Endothelial cell of umbilical vein (primary cell): ENCODE measurements around the gene PLA2G6. TPM values are rescaled to one million over a fixed set of nuclear protein-coding genes. Genes with fewer than 3 reads are reported as not detected.

Experiments used
- BruUV-seq: library from RNA; stranded (reverse); fragments of 400-500 nt; replicated peaks from 2 replicates; lab custom pipeline; 2021; lab: Mats Ljungman, UMichigan
- CTCF ChIA-PET: fragments of 300-600, 350-600 bp; sonication (Branson Sonifier 250); formaldehyde crosslinking; loops from one replicate; lab custom pipeline; 2021; ENCODE audit warnings: antibody characterized with exemption, inconsistent platforms; lab: Charles Lee
- POLR2A ChIA-PET: fragments of 300-600, 350-600 bp; sonication (Branson Sonifier 250); formaldehyde crosslinking; loops from one replicate; lab custom pipeline; 2021; ENCODE audit warnings: antibody characterized with exemption, inconsistent platforms; lab: Charles Lee
- DNase-seq: peaks from one replicate; pipeline ENCODE4 v3.0.0-alpha.2; 2011; ENCODE audit warnings: low read depth, low spot score
- FAIRE-seq: peaks from 2 replicates; lab custom pipeline; 2011; peaks lifted over from hg19 to GRCh38; lab: Jason Lieb, UNC
- H2AFZ ChIP-seq: 2 replicates; pipeline ENCODE4 v1.6.0; 2012; ENCODE audit warnings: low read depth, low read length, control low read depth, inconsistent platforms
- H3K27ac ChIP-seq: 2 replicates; pipeline ENCODE4 v1.5.1; 2011; ENCODE audit warnings: low read depth, mild to moderate bottlenecking, control low read depth, low read length, moderate library complexity; ENCODE audit not compliant: insufficient read depth
- H3K27me3 ChIP-seq, 2 experiments: 2 replicates each; pipeline versions ENCODE4 v1.6.0 to v1.6.1; 2011; ENCODE audit warnings: low read length in 2 of 2, mixed read lengths in 1 of 2; ENCODE audit not compliant: control insufficient read depth in 2 of 2, insufficient read depth in 2 of 2
- H3K36me3 ChIP-seq, 2 experiments: 2 replicates in 1 of 2; 3 replicates in 1 of 2; pipeline ENCODE4 v1.5.1; 2011; ENCODE audit warnings: low read length in 2 of 2, mild to moderate bottlenecking in 1 of 2, moderate library complexity in 1 of 2; ENCODE audit not compliant: control insufficient read depth in 2 of 2, insufficient read depth in 2 of 2; ENCODE audit errors: extremely low read depth in 1 of 2
- H3K4me1 ChIP-seq: 3 replicates; pipeline ENCODE4 v1.5.1; 2011; ENCODE audit warnings: mild to moderate bottlenecking, low read length; ENCODE audit not compliant: control insufficient read depth, insufficient read depth; ENCODE audit errors: extremely low read depth
- H3K4me2 ChIP-seq: 2 replicates; pipeline ENCODE4 v1.6.1; 2011; ENCODE audit warnings: low read length, control low read depth, mixed read lengths; ENCODE audit not compliant: insufficient read depth
- H3K4me3 ChIP-seq, 3 experiments: fragments of 200-600 bp in 1 of 3; sonication (generic), shearing (Covaris generic) in 1 of 3; replicated peaks in 1 of 3; 2 replicates each; pipeline ENCODE4 v1.5.1; 2011 to 2016; ENCODE audit warnings: control low read depth in 3 of 3, low read length in 3 of 3, mild to moderate bottlenecking in 2 of 3, inconsistent platforms in 1 of 3, low read depth in 1 of 3, moderate library complexity in 1 of 3; ENCODE audit not compliant: insufficient read depth in 1 of 3
- H3K79me2 ChIP-seq: 2 replicates; pipeline ENCODE4 v1.6.0; 2012; ENCODE audit warnings: low read length, inconsistent platforms; ENCODE audit not compliant: control insufficient read depth, insufficient read depth
- H3K9ac ChIP-seq: replicated peaks from 2 replicates; pipeline ENCODE3; 2011; ENCODE audit warnings: low read length, control low read depth; ENCODE audit not compliant: insufficient read depth; ENCODE audit errors: extremely low read depth
- H3K9me1 ChIP-seq: replicated peaks from 3 replicates; pipeline ENCODE4 v1.6.0; 2011; ENCODE audit warnings: mild to moderate bottlenecking, low read length; ENCODE audit not compliant: control insufficient read depth, insufficient read depth; ENCODE audit errors: extremely low read depth
- H3K9me3 ChIP-seq: replicated peaks from 2 replicates; pipeline ENCODE4 v1.5.1; 2012; ENCODE audit warnings: low read length, inconsistent platforms; ENCODE audit not compliant: control insufficient read depth, insufficient read depth
- H4K20me1 ChIP-seq: replicated peaks from 2 replicates; pipeline ENCODE3; 2011; ENCODE audit warnings: mild to moderate bottlenecking, low read length; ENCODE audit not compliant: control insufficient read depth, insufficient read depth; ENCODE audit errors: extremely low read depth
- EZH2 ChIP-seq: IDR thresholded peaks from 2 replicates; pipeline ENCODE4 v1.6.1; 2012; ENCODE audit warnings: borderline replicate concordance, low read depth, mild to moderate bottlenecking, moderate library complexity, low read length, inconsistent platforms; ENCODE audit not compliant: severe bottlenecking
- FOS ChIP-seq: IDR thresholded peaks from 2 replicates; pipeline ENCODE4 v1.6.1; 2011; ENCODE audit warnings: mild to moderate bottlenecking, low read length, moderate library complexity, borderline replicate concordance; ENCODE audit not compliant: insufficient read depth
- GATA2 ChIP-seq: IDR thresholded peaks from 2 replicates; pipeline ENCODE4 v1.7.0; 2011; ENCODE audit warnings: low read depth, mild to moderate bottlenecking, moderate library complexity, mixed read lengths, low read length; ENCODE audit not compliant: insufficient read length, insufficient read depth
- JUN ChIP-seq: IDR thresholded peaks from 2 replicates; pipeline ENCODE4 v1.6.1; 2011; ENCODE audit warnings: borderline replicate concordance, low read depth; ENCODE audit not compliant: insufficient read length, insufficient read depth
- MYC ChIP-seq: IDR thresholded peaks from one replicate; pipeline ENCODE4 v1.6.1; 2011; ENCODE audit warnings: mild to moderate bottlenecking, low read depth, low read length
- POLR2A ChIP-seq: IDR thresholded peaks from 2 replicates; pipeline ENCODE4 v1.6.1; 2012; ENCODE audit warnings: low read depth, mild to moderate bottlenecking, control low read depth, low read length
- POLR2AphosphoS5 ChIP-seq: IDR thresholded peaks from 2 replicates; pipeline ENCODE4 v1.6.1; 2012; ENCODE audit warnings: low read depth, mild to moderate bottlenecking, control low read depth, low read length, moderate library complexity; ENCODE audit not compliant: insufficient read depth
- dilution Hi-C: fragments of 300-500 bp; cut with MboI; formaldehyde crosslinking; loops from one replicate; pipeline ENCODE4 v1.15.0; 2019; ENCODE audit warnings: low sequenced_read_pairs; ENCODE audit not compliant: extremely low pct_ligation_motif_present
- intact Hi-C: fragments of 100-400 bp; cut with micrococcal nuclease; formaldehyde crosslinking; loops from one replicate; pipeline ENCODE4 v1.10.0; 2022
- polyA plus RNA-seq, 4 experiments: library from polyadenylated mRNA; depleted of rRNA in 3 of 4; stranded (reverse) in 3 of 4; unstranded in 1 of 4; fragments of >200 nt; gene quantifications; 2 replicates each; pipeline versions ENCODE4 v1.2.1 to v1.2.3, GENCODE V29; 2011 to 2012; ENCODE audit warnings: missing spikeins in 1 of 4
- total RNA-seq: library from RNA; stranded (reverse); gene quantifications from 2 replicates; pipeline ENCODE4 v1.2.3, GENCODE V29; 2021
- TF ChIP-seq, protein P1 (sequence below), 2 donors: IDR thresholded peaks; 1 replicate in 1 of 2; 2 replicates in 1 of 2; pipeline ENCODE4 v1.5.1; 2011; ENCODE audit warnings: low read length in 2 of 2, mild to moderate bottlenecking in 2 of 2, moderate library complexity in 2 of 2, control low read depth in 1 of 2, inconsistent platforms in 1 of 2, low read depth in 1 of 2; ENCODE audit not compliant: insufficient read depth in 1 of 2; ENCODE audit errors: extremely low read depth in 1 of 2
- TF ChIP-seq, protein P2 (sequence below): IDR thresholded peaks from 2 replicates; pipeline ENCODE4 v1.6.1; 2011; ENCODE audit not compliant: insufficient read depth, insufficient read length

PLA2G6 gene
- total and polyA plus RNA-seq, 2 donors (not counting 3 experiments of a cell fraction or from before 2014, with no cell fraction given), result 6.6 to 10.3 TPM

GRCh38 chr22:38068641-38069371 is 112.8 kb downstream of the PLA2G6 start:
- TF ChIP-seq FOS (no peak), GATA2 (no peak), MYC (no peak), JUN (no peak), POLR2A (no peak), POLR2AphosphoS5 (no peak), EZH2 (no peak)
- TF ChIP-seq, protein P1, sequence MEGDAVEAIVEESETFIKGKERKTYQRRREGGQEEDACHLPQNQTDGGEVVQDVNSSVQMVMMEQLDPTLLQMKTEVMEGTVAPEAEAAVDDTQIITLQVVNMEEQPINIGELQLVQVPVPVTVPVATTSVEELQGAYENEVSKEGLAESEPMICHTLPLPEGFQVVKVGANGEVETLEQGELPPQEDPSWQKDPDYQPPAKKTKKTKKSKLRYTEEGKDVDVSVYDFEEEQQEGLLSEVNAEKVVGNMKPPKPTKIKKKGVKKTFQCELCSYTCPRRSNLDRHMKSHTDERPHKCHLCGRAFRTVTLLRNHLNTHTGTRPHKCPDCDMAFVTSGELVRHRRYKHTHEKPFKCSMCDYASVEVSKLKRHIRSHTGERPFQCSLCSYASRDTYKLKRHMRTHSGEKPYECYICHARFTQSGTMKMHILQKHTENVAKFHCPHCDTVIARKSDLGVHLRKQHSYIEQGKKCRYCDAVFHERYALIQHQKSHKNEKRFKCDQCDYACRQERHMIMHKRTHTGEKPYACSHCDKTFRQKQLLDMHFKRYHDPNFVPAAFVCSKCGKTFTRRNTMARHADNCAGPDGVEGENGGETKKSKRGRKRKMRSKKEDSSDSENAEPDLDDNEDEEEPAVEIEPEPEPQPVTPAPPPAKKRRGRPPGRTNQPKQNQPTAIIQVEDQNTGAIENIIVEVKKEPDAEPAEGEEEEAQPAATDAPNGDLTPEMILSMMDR (IDR thresholded peaks at IDR 0.05; ENCODE audit: extremely low read depth in 1 of 2, insufficient read depth in 1 of 2, low read depth in 1 of 2, low read length in 2 of 2), result no peak
- TF ChIP-seq, protein P2, sequence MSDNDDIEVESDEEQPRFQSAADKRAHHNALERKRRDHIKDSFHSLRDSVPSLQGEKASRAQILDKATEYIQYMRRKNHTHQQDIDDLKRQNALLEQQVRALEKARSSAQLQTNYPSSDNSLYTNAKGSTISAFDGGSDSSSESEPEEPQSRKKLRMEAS, result no peak
- DNase-seq (no peak), FAIRE-seq (no peak)
- Histone ChIP-seq H3K27ac (no peak overlapping the region), H3K9me1 (no peaks in the 10 kb centered on the region), H3K79me2 (no peaks in the 10 kb centered on the region), H4K20me1 (no peaks in the 10 kb centered on the region), H3K36me3 (peaks cover 0 to 19% of the 10 kb centered on the region in 2 experiments), H3K4me2 (no peak overlapping the region), H3K9me3 (no peaks in the 10 kb centered on the region), H3K4me1 (no peaks in the 10 kb centered on the region), H3K27me3 (no peaks in the 10 kb centered on the region), H3K4me3 (no peak overlapping the region), H2AFZ (no peak overlapping the region), H3K9ac (no peak overlapping the region)
- intact Hi-C loops, result no loop called here
- POLR2A ChIA-PET, result no interaction called here
- BruUV-seq, result no TSS peak
- dilution Hi-C loops, result no loop called here
- CTCF ChIA-PET, result interaction anchor here (1.0 to 3.2 kb wide), 3 partner anchors 9 to 23 kb away, joined by 3 to 16 read pairs (median 9); no protein-coding TSS in a partner anchor
